PC-9 (cell line): Measurements from ENCODE around the gene RABIF. TPM values are rescaled to one million over a fixed set of nuclear protein-coding genes. Genes with fewer than 3 reads are reported as not detected.
"Not testable (repeated sequence)": the region's sequence is repeated elsewhere in the genome, so short reads cannot be mapped to it uniquely, and the experiment has no call there.

Source experiments
- BruUV-seq: library from RNA; stranded (reverse); fragments of 400-500 nt; replicated peaks from 2 replicates; lab custom pipeline; 2021; lab: Mats Ljungman, UMichigan
- CTCF ChIA-PET: fragments of 300-600 bp; sonication (Branson Sonifier 250); formaldehyde crosslinking; loops from one replicate; lab custom pipeline; 2022; ENCODE audit warnings: antibody characterized with exemption; lab: Charles Lee
- POLR2A ChIA-PET: fragments of 300-600 bp; sonication (Branson Sonifier 250); formaldehyde crosslinking; loops from one replicate; lab custom pipeline; 2022; ENCODE audit warnings: antibody characterized with exemption; ENCODE audit not compliant: unreplicated experiment; lab: Charles Lee
- DNase-seq, 2 experiments: peaks; one replicate each; pipeline versions ENCODE4 v3.0.0 to v3.0.0-alpha.2; 2015 to 2022; ENCODE audit warnings: mixed read lengths in 1 of 2
- H2AFZ ChIP-seq: fragments of 200-600 bp; sonication (generic); 2 replicates; pipeline ENCODE4 v1.8.1; 2017; ENCODE audit warnings: antibody characterized with exemption
- H3F3A ChIP-seq: fragments of 200-600 bp; sonication (generic); 2 replicates; pipeline ENCODE4 v1.8.1; 2017; ENCODE audit warnings: antibody characterized with exemption, mild to moderate bottlenecking, low read depth; ENCODE audit not compliant: insufficient read depth
- H3K27ac ChIP-seq: fragments of 200-600 bp; sonication (generic); 2 replicates; pipeline ENCODE4 v1.6.1; 2016; ENCODE audit warnings: mixed run types
- H3K27me3 ChIP-seq: fragments of 200-600 bp; sonication (generic); 2 replicates; pipeline ENCODE4 v1.6.1; 2016; ENCODE audit warnings: low read depth, mixed run types; ENCODE audit not compliant: insufficient read depth
- H3K36me3 ChIP-seq: fragments of 200-600 bp; sonication (generic); 2 replicates; pipeline ENCODE4 v1.6.1; 2016; ENCODE audit warnings: low read depth, mixed run types
- H3K4me1 ChIP-seq: fragments of 200-600 bp; sonication (generic); replicated peaks from 2 replicates; pipeline ENCODE4 v1.6.1; 2016; ENCODE audit warnings: mixed run types; ENCODE audit not compliant: insufficient read depth
- H3K4me2 ChIP-seq: fragments of 200-600 bp; sonication (generic); 2 replicates; pipeline ENCODE4 v1.6.1; 2017; ENCODE audit warnings: mixed run types
- H3K4me3 ChIP-seq: fragments of 200-600 bp; sonication (generic); 2 replicates; pipeline ENCODE4 v1.6.1; 2016; ENCODE audit warnings: mixed run types
- H3K79me2 ChIP-seq: fragments of 200-600 bp; sonication (generic); 2 replicates; pipeline ENCODE4 v1.6.1; 2017; ENCODE audit warnings: low read depth, mixed run types
- H3K9me2 ChIP-seq: fragments of 200-600 bp; sonication (generic); 2 replicates; pipeline ENCODE4 v1.8.1; 2017; ENCODE audit warnings: mild to moderate bottlenecking; ENCODE audit not compliant: insufficient read depth
- H3K9me3 ChIP-seq: fragments of 200-600 bp; sonication (generic); 2 replicates; pipeline ENCODE4 v1.8.1; 2016; ENCODE audit warnings: low read depth; ENCODE audit not compliant: insufficient read depth
- H4K20me1 ChIP-seq: fragments of 200-600 bp; sonication (generic); 2 replicates; pipeline ENCODE4 v1.8.1; 2017; ENCODE audit not compliant: insufficient read depth
- EZH2 ChIP-seq: fragments of 200-600 bp; sonication (generic); IDR thresholded peaks from 2 replicates; pipeline ENCODE4 v1.8.0; 2017; ENCODE audit warnings: antibody characterized with exemption, low read depth
- intact Hi-C: fragments of 100-400 bp; cut with micrococcal nuclease; formaldehyde crosslinking; loops from one replicate; pipeline ENCODE4 v1.10.0; 2022; ENCODE audit not compliant: unreplicated experiment
- total RNA-seq: library from RNA; stranded (reverse); gene quantifications from 2 replicates; pipeline ENCODE4 v1.2.3, GENCODE V29; 2021
- TF ChIP-seq, protein P1 (sequence below): fragments of 200-600 bp; sonication (generic); conservative IDR thresholded peaks from 2 replicates; pipeline ENCODE4 v1.6.1; 2017; ENCODE audit warnings: mixed run types, antibody characterized with exemption, mild to moderate bottlenecking, moderate library complexity

Gene RABIF
- total RNA-seq, 1 experiment from 2014 or later: 10.9 TPM

DNA sequence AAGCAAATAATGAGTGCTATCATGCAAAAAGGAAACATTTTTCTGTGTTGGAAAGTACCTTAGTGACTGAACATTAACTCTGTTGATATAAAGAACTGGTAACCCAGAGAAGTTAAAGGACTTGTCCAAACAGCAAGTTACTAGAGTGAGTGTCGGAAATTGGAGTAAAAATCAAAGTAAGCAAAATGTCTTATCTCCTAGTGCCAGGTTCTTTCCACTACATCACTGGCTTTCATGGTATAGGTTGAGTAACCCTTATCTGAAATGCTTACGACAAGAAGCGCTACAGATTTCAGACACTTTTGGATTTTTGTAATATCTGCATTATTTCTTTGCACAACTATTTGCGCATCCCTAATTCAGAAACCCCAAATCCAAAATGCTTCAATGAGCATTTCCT, 16.4 kb upstream of the RABIF start:
- Histone ChIP-seq H3K9me3 (no peaks in the 10 kb centered on the region), H3F3A (no peaks in the 10 kb centered on the region), H3K4me1 (no peaks in the 10 kb centered on the region), H3K9me2 (no peaks in the 10 kb centered on the region), H3K36me3 (no peaks in the 10 kb centered on the region), H2AFZ (no peak overlapping the region), H3K27me3 (no peaks in the 10 kb centered on the region), H3K27ac (no peak overlapping the region), H3K79me2 (no peaks in the 10 kb centered on the region), H3K4me3 (no peak overlapping the region), H3K4me2 (no peak overlapping the region), H4K20me1 (no peaks in the 10 kb centered on the region)
- TF ChIP-seq, protein P1, sequence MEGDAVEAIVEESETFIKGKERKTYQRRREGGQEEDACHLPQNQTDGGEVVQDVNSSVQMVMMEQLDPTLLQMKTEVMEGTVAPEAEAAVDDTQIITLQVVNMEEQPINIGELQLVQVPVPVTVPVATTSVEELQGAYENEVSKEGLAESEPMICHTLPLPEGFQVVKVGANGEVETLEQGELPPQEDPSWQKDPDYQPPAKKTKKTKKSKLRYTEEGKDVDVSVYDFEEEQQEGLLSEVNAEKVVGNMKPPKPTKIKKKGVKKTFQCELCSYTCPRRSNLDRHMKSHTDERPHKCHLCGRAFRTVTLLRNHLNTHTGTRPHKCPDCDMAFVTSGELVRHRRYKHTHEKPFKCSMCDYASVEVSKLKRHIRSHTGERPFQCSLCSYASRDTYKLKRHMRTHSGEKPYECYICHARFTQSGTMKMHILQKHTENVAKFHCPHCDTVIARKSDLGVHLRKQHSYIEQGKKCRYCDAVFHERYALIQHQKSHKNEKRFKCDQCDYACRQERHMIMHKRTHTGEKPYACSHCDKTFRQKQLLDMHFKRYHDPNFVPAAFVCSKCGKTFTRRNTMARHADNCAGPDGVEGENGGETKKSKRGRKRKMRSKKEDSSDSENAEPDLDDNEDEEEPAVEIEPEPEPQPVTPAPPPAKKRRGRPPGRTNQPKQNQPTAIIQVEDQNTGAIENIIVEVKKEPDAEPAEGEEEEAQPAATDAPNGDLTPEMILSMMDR: no peak
- no peak for TF ChIP-seq EZH2
- no peak for DNase-seq
- intact Hi-C loops: no loop called here
- CTCF ChIA-PET: no interaction called here
- no TSS peak for BruUV-seq
- POLR2A ChIA-PET: no interaction called here

DNA sequence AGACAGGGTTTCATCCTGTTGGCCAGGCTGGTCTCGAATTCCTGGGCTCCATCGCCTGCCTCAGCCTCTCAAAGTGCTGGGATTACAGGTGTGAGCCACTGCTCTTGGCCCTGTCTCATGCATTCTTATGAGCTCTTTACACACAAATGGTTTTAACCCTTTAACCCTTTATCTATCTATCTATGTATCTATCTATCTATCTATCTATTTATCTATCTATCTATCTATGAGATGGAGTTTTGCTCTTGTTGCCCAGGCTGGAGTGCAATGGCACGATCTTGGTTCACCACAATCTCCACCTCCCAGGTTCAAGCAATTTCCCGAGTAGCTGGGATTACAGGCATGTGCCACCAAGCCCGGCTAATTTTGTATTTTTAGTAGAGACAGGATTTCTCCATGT, 14.9 kb upstream of the RABIF start:
- not testable (repeated sequence) for H3K9me2 ChIP-seq

DNA sequence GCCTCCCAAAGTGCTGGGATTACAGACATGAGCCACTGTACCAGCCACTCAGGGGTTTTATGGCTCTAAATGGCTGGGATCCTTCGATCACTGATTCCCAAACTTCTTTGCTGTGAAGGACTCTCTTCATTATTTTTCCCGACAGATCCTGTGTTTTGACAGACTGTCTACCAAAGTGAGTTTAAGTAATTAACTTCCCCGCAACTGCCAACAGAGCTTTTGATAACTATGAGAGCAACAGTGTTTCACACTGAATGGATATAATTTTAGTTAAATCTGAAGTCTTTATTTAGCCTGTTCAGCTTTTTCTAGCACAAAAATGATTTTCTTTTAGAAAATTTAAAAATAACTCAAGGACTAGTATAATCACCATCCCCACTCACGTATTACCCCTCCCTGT, 12.6 kb upstream of the RABIF start:
- Histone ChIP-seq H3K9me3 (no peaks in the 10 kb centered on the region), H3K4me2 (no peak overlapping the region), H3K9me2 (no peaks in the 10 kb centered on the region), H4K20me1 (no peaks in the 10 kb centered on the region), H3K27ac (no peak overlapping the region), H3K36me3 (peaks cover 3% of the 10 kb centered on the region; the same call in 1 of the 2 replicates), H2AFZ (no peak overlapping the region), H3K4me3 (no peak overlapping the region), H3K27me3 (no peaks in the 10 kb centered on the region), H3F3A (no peaks in the 10 kb centered on the region), H3K4me1 (no peaks in the 10 kb centered on the region), H3K79me2 (no peaks in the 10 kb centered on the region)
- TF ChIP-seq EZH2: no peak
- TF ChIP-seq, protein P1: no peak
- intact Hi-C loops: no loop called here
- CTCF ChIA-PET: no interaction called here
- POLR2A ChIA-PET: no interaction called here
- DNase-seq: no peak
- no TSS peak for BruUV-seq

More for the DNA sequence above, 14.9 kb upstream of the RABIF start:
- H3K27me3 ChIP-seq, H3K79me2 ChIP-seq, H2AFZ ChIP-seq, H3K36me3 ChIP-seq, H4K20me1 ChIP-seq, CTCF ChIA-PET, H3K9me3 ChIP-seq, H3K4me3 ChIP-seq, BruUV-seq, H3K27ac ChIP-seq, H3K4me1 ChIP-seq, H3F3A ChIP-seq, H3K4me2 ChIP-seq, DNase-seq, intact Hi-C loops: not testable (repeated sequence)
- POLR2A ChIA-PET: interaction anchor here (0.6 kb wide), 2 partner anchors 106 to 562 kb away, joined by 3 to 4 read pairs; partner anchors contain the start of gene UBE2T

DNA sequence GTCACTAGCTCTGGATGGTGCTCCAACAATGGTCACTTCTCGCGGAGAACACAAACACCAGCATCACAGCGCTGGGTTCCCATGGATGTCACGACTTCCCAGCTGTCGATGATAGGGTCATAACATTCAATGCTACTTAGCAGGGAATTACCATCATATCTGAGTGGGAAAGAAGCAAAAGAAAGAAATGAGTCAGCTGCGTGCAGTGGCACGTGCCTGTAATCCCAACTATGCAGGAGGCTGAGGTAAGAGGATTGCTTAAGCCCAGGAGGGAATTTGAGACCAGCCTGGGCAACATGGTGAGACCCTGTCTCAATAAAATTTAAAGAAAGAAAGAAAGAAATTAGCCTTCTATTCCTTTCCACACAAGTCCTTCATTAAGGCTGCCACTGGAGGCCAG, 3.6 kb upstream of the RABIF start:
- no peaks in the 10 kb centered on the region for H4K20me1 ChIP-seq
- no peaks in the 10 kb centered on the region for H3K9me2 ChIP-seq
- H3K79me2 ChIP-seq: peaks cover 7% of the 10 kb centered on the region
- no peak for DNase-seq
- H3K9me3 ChIP-seq: no peaks in the 10 kb centered on the region
- H3K4me2 ChIP-seq: no peak overlapping the region
- H3K27ac ChIP-seq: no peak overlapping the region
- H3K27me3 ChIP-seq: no peaks in the 10 kb centered on the region
- ChIA-PET POLR2A (no interaction called here), CTCF (no interaction called here)
- H2AFZ ChIP-seq: no peak overlapping the region
- BruUV-seq: no TSS peak
- intact Hi-C loops: no loop called here
- H3F3A ChIP-seq: peaks cover 17% of the 10 kb centered on the region; the same call in 1 of the 2 replicates
- peaks cover 8% of the 10 kb centered on the region; the same call in 1 of the 2 replicates for H3K36me3 ChIP-seq
- H3K4me1 ChIP-seq: peaks cover 10% of the 10 kb centered on the region
- TF ChIP-seq, protein P1: no peak
- no peak for TF ChIP-seq EZH2
- H3K4me3 ChIP-seq: no peak overlapping the region
